ENCODE results near the gene RFTN2. TPM values are rescaled to one million over a fixed set of nuclear protein-coding genes. Genes with fewer than 3 reads are reported as not detected.
"Not testable (repeated sequence)": the region's sequence is repeated elsewhere in the genome, so short reads cannot be mapped to it uniquely, and the experiment has no call there.

The RFTN2 gene
- total RNA-seq, 3 donors from 2014 or later = 1.9 to 5.5 (median 2.0) TPM

GRCh38 chr2:197559681-197560080 lies 115.7 kb downstream of the RFTN2 start:
- ATAC-seq (no peak), DNase-seq (no peak)
- no peak for TF ChIP-seq CTCF (IDR thresholded peaks at IDR 0.05)
- Histone ChIP-seq H3K36me3 (ENCODE audit: low read depth) (no peaks in the 10 kb centered on the region), H3K9me3 (no peaks in the 10 kb centered on the region), H3K4me1 (ENCODE audit: low read depth) (no peaks in the 10 kb centered on the region), H3K4me3 (no peak overlapping the region)
- intact Hi-C loops (cut with DNase I, micrococcal nuclease) = no loop called here

- no peak for ATAC-seq
- TF ChIP-seq CTCF (IDR thresholded peaks at IDR 0.05) = no peak
- H3K36me3 ChIP-seq (ENCODE audit: low read depth) = no peaks in the 10 kb centered on the region
- H3K9me3 ChIP-seq = no peaks in the 10 kb centered on the region
- no peak overlapping the region for H3K4me3 ChIP-seq
- no peak for DNase-seq
- intact Hi-C loops (cut with DNase I, micrococcal nuclease) = no loop called here
- no peaks in the 10 kb centered on the region for H3K4me1 ChIP-seq (ENCODE audit: low read depth)
These were observed 117.0 kb downstream of the RFTN2 start for GRCh38 chr2:197558393-197558792.

- Histone ChIP-seq H3K36me3 (ENCODE audit: low read depth) (no peaks in the 10 kb centered on the region), H3K9me3 (no peaks in the 10 kb centered on the region), H3K4me3 (no peak overlapping the region), H3K4me1 (ENCODE audit: low read depth) (no peaks in the 10 kb centered on the region)
- no peak for TF ChIP-seq CTCF (IDR thresholded peaks at IDR 0.05)
- ATAC-seq (no peak), DNase-seq (no peak)
- intact Hi-C loops (cut with DNase I, micrococcal nuclease) = no loop called here
These were observed 118.9 kb downstream of the RFTN2 start for GRCh38 chr2:197556456-197556855.

- ATAC-seq = no peak
- intact Hi-C loops (cut with DNase I, micrococcal nuclease) = no loop called here
- TF ChIP-seq CTCF (IDR thresholded peaks at IDR 0.05) = no peak
- no peak for DNase-seq
- no peak overlapping the region for H3K4me3 ChIP-seq
- H3K9me3 ChIP-seq = no peaks in the 10 kb centered on the region
- no peaks in the 10 kb centered on the region for H3K4me1 ChIP-seq (ENCODE audit: low read depth)
- no peaks in the 10 kb centered on the region for H3K36me3 ChIP-seq (ENCODE audit: low read depth)
These were observed 119.9 kb downstream of the RFTN2 start for GRCh38 chr2:197555467-197555866.

- ATAC-seq; H3K36me3 ChIP-seq (ENCODE audit: low read depth); H3K4me3 ChIP-seq; H3K4me1 ChIP-seq (ENCODE audit: low read depth); intact Hi-C loops (cut with DNase I, micrococcal nuclease); DNase-seq; H3K9me3 ChIP-seq: not testable (repeated sequence)
These were observed 124.1 kb downstream of the RFTN2 start for GRCh38 chr2:197551260-197551659.

GRCh38 chr2:197548582-197548981 lies 126.8 kb downstream of the RFTN2 start:
- DNase-seq (no peak), ATAC-seq (no peak)
- no peaks in the 10 kb centered on the region for H3K36me3 ChIP-seq (ENCODE audit: low read depth)
- H3K9me3 ChIP-seq = no peaks in the 10 kb centered on the region
- no peak for TF ChIP-seq CTCF (IDR thresholded peaks at IDR 0.05)
- no peak overlapping the region for H3K4me3 ChIP-seq
- intact Hi-C loops (cut with DNase I, micrococcal nuclease) = no loop called here
- H3K4me1 ChIP-seq (ENCODE audit: low read depth) = no peaks in the 10 kb centered on the region
